SK-N-MC (cell line): ENCODE data around the gene PAQR7.
"Not testable (repeated sequence)": the region's sequence is repeated elsewhere in the genome, so short reads cannot be mapped to it uniquely, and the experiment has no call there.

ENCODE experiments used
- DNase-seq: peaks from one replicate; pipeline ENCODE4 v3.0.0-alpha.2; 2011; ENCODE audit warnings: low read depth, low spot score
- H3K27ac ChIP-seq: fragments of 200-600 bp; sonication (generic); 2 replicates; pipeline ENCODE4 v1.5.1; 2016; ENCODE audit warnings: mixed run types
- H3K36me3 ChIP-seq: fragments of 200-600 bp; sonication (generic); 2 replicates; pipeline ENCODE4 v1.6.1; 2017; ENCODE audit warnings: antibody characterized with exemption, low read length, mixed read lengths; ENCODE audit not compliant: insufficient read depth
- H3K4me3 ChIP-seq: fragments of 200-600 bp; sonication (generic); 2 replicates; pipeline ENCODE4 v1.5.1; 2016
- H3K9ac ChIP-seq: fragments of 200-600 bp; sonication (generic); 2 replicates; pipeline ENCODE4 v1.8.0; 2017; ENCODE audit warnings: mixed run types, mixed read lengths; ENCODE audit not compliant: insufficient read length
- H3K9me3 ChIP-seq: fragments of 200-600 bp; sonication (generic); 2 replicates; pipeline ENCODE4 v1.6.1; 2017; ENCODE audit warnings: low read depth, mild to moderate bottlenecking, antibody characterized with exemption, low read length, moderate library complexity, mixed read lengths
- EZH2 ChIP-seq: fragments of 200-600 bp; sonication (generic); IDR thresholded peaks from one replicate; pipeline ENCODE4 v1.6.1; 2017; ENCODE audit warnings: antibody characterized with exemption
- FOXP2 ChIP-seq: optimal IDR thresholded peaks from 2 replicates; pipeline ENCODE3; 2011; ENCODE audit warnings: mild to moderate bottlenecking, moderate library complexity; ENCODE audit not compliant: insufficient read depth; ENCODE audit errors: extremely low read length, control extremely low read depth
- POLR2AphosphoS5 ChIP-seq: IDR thresholded peaks from 2 replicates; pipeline ENCODE4 v1.6.1; 2012; ENCODE audit warnings: mild to moderate bottlenecking, low read depth, low read length, borderline replicate concordance

Gene PAQR7

DNA sequence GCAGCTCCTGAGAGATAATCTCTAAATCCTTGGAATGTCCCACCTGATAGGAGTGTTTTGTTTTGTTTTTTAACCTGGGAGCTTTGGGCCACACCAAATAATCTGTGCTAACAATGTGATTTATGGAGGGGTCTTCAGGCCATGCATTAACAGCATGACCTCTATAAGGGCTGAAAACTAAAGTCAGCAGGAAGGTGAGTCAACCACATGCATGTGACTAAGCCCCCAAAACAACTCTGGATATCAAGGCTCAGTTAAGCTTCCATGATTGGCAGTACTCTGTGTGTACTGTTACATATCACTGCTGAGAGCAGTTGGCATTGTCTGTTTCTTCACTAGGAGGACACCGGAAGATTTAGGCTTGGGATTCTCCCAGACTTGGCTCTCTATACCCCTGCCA is 27.0 kb downstream of the PAQR7 start:
- TF ChIP-seq POLR2AphosphoS5, result no peak
- no peak for TF ChIP-seq EZH2
- TF ChIP-seq FOXP2, result no peak

DNA sequence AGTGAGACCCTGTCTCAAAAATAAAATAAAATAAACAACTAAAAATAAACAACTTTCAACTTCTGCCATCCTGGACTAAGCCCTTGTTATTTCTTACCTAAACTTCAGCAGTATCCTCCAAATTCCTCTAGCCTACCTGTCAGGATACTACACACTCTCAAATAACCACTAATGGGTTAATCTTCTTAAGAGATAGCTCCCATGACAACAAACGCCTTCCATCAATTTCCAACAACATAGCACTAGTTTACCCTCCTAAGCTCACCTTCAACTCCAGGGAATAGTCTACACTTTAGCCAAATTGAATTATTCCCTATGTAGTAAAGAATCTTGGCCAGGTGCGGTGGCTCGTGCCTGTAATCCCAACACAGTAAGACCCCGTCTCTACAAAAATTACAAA is 27.6 kb downstream of the PAQR7 start:
- Histone ChIP-seq H3K36me3 (peaks cover 2% of the 10 kb centered on the region; the same call in 1 of the 2 replicates), H3K9ac (no peak overlapping the region), H3K4me3 (no peak overlapping the region), H3K9me3 (no peaks in the 10 kb centered on the region), H3K27ac (no peak overlapping the region)
- TF ChIP-seq POLR2AphosphoS5 (no peak), FOXP2 (no peak), EZH2 (no peak)
- DNase-seq, result no peak

More for the DNA sequence above, 27.0 kb downstream of the PAQR7 start:
- no peak overlapping the region for H3K27ac ChIP-seq
- no peak overlapping the region for H3K9ac ChIP-seq
- no peak for DNase-seq
- H3K4me3 ChIP-seq, result no peak overlapping the region
- peaks cover 3% of the 10 kb centered on the region for H3K36me3 ChIP-seq
- H3K9me3 ChIP-seq, result no peaks in the 10 kb centered on the region

DNA sequence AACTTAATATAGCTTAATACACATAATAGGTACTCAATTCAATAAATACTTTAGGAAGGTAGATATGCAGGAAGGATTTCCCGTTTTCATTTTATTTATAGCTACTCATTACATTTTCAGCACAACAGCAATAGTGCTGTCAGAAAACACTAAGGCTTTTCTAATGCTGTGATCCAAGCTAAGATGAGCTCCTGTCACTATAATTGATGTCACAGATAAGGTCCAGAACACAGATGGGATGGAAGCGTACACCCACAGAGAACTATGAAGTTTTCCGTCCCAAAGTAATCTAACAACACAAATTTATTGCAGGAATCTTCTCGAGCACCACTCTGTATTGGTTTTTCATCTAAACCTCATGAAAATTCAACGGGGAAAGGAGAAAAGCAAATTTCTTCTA is 29.8 kb downstream of the PAQR7 start:
- Histone ChIP-seq H3K27ac (no peak overlapping the region), H3K9me3 (no peaks in the 10 kb centered on the region), H3K36me3 (no peaks in the 10 kb centered on the region), H3K9ac (no peak overlapping the region), H3K4me3 (no peak overlapping the region)
- TF ChIP-seq FOXP2 (no peak), POLR2AphosphoS5 (no peak)
- no peak for DNase-seq

DNA sequence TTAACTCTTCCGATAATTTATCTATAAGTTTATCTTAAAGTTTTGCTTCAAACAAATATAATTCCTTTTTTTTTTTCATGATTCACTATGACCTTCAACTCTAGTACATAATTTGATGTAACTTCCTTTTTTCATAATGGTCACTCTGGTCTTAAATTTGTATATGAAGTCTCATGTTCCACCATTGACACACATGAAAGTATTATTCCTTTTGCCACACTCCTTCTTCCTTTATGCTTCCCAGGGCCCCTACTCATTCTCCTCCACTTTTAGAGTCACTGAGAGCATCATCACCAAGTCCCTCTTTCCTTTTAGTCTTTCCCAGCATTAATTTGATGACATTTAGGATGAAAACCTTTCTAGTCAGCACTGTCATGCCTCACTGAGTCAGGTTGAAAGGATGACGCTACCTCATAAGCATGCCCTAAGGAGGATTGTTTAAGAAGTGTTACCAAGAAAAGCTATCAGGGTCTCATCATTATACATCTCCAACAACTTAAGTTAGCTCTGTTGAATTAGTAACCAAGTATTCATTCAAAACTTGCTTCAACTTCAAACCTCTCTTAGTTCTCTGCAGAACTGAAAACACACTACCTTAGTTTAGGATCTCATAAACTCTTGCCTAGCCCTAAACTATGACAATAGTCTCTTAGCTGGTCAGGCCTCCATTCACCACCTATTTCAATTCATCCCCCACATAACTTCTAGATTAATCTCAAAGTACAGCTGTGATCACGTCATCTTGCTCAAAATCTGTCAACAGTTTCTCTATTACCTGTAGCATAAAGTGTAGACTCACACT is 30.8 kb downstream of the PAQR7 start:
- H3K4me3 ChIP-seq, result no peak overlapping the region
- no peak for DNase-seq
- H3K36me3 ChIP-seq, result no peaks in the 10 kb centered on the region
- no peak overlapping the region for H3K9ac ChIP-seq
- TF ChIP-seq EZH2 (no peak), FOXP2 (no peak), POLR2AphosphoS5 (no peak)
- H3K9me3 ChIP-seq, result no peaks in the 10 kb centered on the region
- no peak overlapping the region for H3K27ac ChIP-seq

DNA sequence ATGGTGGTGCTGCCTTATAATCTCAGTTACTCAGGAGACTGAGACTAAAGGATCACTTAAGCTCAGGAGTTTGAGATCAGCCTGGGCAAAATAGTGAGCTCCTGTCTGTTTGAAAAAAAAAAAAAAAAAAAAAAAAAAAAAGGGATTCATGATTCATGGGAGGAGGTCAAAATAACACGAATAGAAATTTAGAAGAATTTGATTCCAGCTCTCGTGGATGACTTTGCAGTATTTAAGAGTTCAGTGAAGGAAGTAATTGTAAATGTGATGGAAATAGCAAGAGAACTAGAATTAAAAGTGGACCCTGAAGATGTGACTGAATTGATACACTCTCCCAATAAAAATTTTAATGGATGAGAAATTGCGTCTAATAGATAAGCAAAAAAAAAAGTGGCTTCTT is 32.0 kb downstream of the PAQR7 start:
- H3K9ac ChIP-seq, result no peak overlapping the region
- TF ChIP-seq FOXP2 (no peak), POLR2AphosphoS5 (no peak), EZH2 (no peak)
- no peaks in the 10 kb centered on the region for H3K36me3 ChIP-seq
- no peak overlapping the region for H3K27ac ChIP-seq
- H3K9me3 ChIP-seq, result no peaks in the 10 kb centered on the region
- no peak overlapping the region for H3K4me3 ChIP-seq
- DNase-seq, result no peak

DNA sequence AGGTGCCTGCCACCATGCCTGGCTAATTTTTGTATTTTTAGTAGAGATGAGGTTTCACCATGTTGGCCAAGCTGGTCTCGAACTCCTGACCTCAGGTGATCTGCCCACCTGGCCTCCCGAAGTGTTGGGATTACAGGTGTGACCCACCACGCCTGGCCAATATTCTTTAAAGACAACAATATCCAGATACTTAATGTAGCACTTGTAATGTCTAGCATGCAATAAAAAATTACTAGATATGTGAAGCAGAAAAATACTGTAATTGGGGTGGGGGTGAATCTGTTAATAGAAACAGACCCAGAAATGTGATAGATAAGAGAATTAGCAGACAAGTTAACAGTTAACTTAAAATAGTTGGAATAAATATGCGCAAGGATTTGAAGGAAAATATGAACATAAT is 35.7 kb downstream of the PAQR7 start:
- not testable (repeated sequence) for H3K27ac ChIP-seq, DNase-seq, H3K9ac ChIP-seq, H3K4me3 ChIP-seq, H3K9me3 ChIP-seq
- H3K36me3 ChIP-seq, result peaks cover 21% of the 10 kb centered on the region

DNA sequence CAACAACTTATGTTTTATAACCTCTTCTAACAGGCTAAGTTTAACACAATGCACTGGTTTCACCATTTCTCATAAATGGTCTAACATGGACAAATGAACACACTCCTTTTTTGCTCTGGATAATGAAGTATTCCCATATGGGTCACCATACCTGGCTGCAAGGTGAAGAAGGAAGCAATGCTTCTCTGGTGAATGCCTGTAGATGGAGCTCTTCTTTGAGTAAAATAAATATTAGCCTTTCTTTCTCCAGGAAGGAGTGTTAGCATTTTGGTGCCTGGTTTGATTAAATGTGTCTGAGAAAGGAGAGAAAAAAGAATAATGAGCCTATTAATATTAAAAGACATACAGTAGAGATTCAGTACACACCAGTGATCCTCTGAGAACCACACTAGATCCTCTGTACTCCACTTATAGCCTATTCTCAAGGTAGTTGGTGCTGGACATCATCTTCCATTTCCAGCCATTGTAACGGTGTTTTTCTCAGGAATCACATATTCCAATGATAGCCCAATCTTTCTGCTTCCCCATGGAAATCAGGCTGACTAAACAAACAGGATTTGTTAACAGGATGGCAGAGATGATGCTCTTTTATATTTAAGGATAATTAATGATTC is 38.1 kb downstream of the PAQR7 start:
- Histone ChIP-seq H3K9ac (no peak overlapping the region), H3K36me3 (peaks cover 38% of the 10 kb centered on the region), H3K27ac (no peak overlapping the region), H3K9me3 (no peaks in the 10 kb centered on the region), H3K4me3 (no peak overlapping the region)
- DNase-seq, result no peak
- no peak for TF ChIP-seq POLR2AphosphoS5
- TF ChIP-seq FOXP2, result no peak

DNA sequence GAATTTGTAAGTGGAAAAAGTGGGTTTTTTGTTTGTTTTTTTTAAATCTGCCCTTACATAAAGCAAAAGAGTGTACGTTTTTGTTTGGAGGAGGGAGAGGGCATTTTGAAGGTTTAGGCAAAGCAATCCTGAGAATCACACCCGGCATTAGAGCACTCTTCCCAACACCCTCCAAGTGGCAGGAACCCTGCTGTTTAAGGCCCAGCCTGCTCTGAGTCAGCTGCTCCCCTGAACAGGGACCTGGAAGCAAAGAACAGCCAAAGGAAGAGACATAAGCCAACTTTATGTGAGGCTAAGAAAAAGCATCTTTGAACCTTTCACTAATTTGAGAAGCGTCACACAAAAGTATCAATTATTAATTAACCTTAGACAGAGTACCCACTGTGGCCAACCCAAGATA is 38.8 kb downstream of the PAQR7 start:
- no peaks in the 10 kb centered on the region for H3K9me3 ChIP-seq
- H3K4me3 ChIP-seq, result no peak overlapping the region
- H3K36me3 ChIP-seq, result peaks cover 45% of the 10 kb centered on the region
- TF ChIP-seq FOXP2 (no peak), POLR2AphosphoS5 (no peak), EZH2 (no peak)
- no peak overlapping the region for H3K9ac ChIP-seq
- DNase-seq, result no peak
- H3K27ac ChIP-seq, result no peak overlapping the region

DNA sequence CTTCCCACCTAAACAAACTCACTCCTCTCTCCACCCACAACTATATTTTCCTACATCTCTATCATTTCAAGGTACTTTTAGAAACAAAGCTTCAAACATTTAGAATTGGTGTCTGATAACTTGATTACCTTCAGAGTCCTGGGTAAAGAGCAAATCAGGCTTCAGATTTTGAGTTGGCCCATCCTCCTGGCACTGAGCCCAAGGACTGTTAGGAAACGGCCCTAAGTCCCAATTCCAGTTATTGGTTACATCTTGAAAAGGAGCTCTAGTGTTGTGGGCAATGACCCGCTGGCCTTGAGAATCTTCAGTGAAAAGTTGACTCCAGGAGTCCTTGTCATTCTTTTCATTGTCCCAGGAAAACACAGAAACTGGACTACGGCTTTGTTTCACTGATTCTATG is 40.6 kb downstream of the PAQR7 start:
- Histone ChIP-seq H3K27ac (no peak overlapping the region), H3K4me3 (no peak overlapping the region), H3K9ac (no peak overlapping the region), H3K9me3 (no peaks in the 10 kb centered on the region), H3K36me3 (peaks cover 62% of the 10 kb centered on the region)
- no peak for TF ChIP-seq POLR2AphosphoS5
- DNase-seq, result no peak
